CD4-positive, alpha-beta memory T cell (primary cell): ENCODE results near the gene CD48. TPM values are rescaled to one million over a fixed set of nuclear protein-coding genes. Genes with fewer than 3 reads are reported as not detected.
A peak's percentile ranks its signal among the peaks of the same experiment; 100 is the strongest.

Source experiments
- CTCF ChIA-PET: fragments of 350-600 bp; sonication (Branson Sonifier 250); formaldehyde crosslinking; loops from one replicate; lab custom pipeline; 2021; ENCODE audit warnings: inconsistent platforms; ENCODE audit not compliant: partially characterized antibody; lab: Charles Lee
- POLR2A ChIA-PET: fragments of 350-600 bp; sonication (Branson Sonifier 250); formaldehyde crosslinking; loops from one replicate; lab custom pipeline; 2021; ENCODE audit not compliant: partially characterized antibody; lab: Charles Lee
- DNase-seq, 5 donors: peaks; one replicate each; pipeline versions ENCODE4 v3.0.0 to v3.0.0-alpha.2; 2020 to 2022; ENCODE audit warnings: mixed read lengths in 1 of 5
- H3K27ac ChIP-seq: one replicate; pipeline ENCODE4 v1.7.0; 2013; ENCODE audit warnings: low read depth, low read length
- H3K27me3 ChIP-seq: 2 replicates; pipeline ENCODE4 v1.7.0; 2013; ENCODE audit warnings: mild to moderate bottlenecking, low read length, moderate library complexity; ENCODE audit not compliant: insufficient read depth
- H3K36me3 ChIP-seq: 2 replicates; pipeline ENCODE4 v1.7.0; 2013; ENCODE audit warnings: mild to moderate bottlenecking, low read length, moderate library complexity; ENCODE audit not compliant: insufficient read depth
- H3K4me1 ChIP-seq: 2 replicates; pipeline ENCODE4 v1.7.0; 2013; ENCODE audit warnings: mild to moderate bottlenecking, low read length, moderate library complexity; ENCODE audit not compliant: insufficient read depth
- H3K4me3 ChIP-seq, 2 donors: one replicate each; pipeline ENCODE4 v1.7.0; 2013; ENCODE audit warnings: low read length in 2 of 2, mild to moderate bottlenecking in 1 of 2
- H3K9me3 ChIP-seq, 2 donors: one replicate each; pipeline ENCODE4 v1.7.0; 2013; ENCODE audit warnings: low read length in 2 of 2, control low read depth in 1 of 2; ENCODE audit not compliant: control insufficient read depth in 1 of 2
- H3K27ac Mint-ChIP-seq, 7 donors: one replicate each; pipeline ENCODE4 v1.8.0; 2020 to 2021; ENCODE audit warnings: mixed read lengths in 7 of 7, mild to moderate bottlenecking in 6 of 7, inconsistent platforms in 3 of 7, moderate library complexity in 3 of 7
- H3K27me3 Mint-ChIP-seq, 2 donors: one replicate each; pipeline ENCODE4 v1.8.0; 2020 to 2021; ENCODE audit warnings: mixed read lengths in 2 of 2
- H3K36me3 Mint-ChIP-seq, 2 donors: one replicate each; pipeline ENCODE4 v1.8.0; 2020 to 2021; ENCODE audit warnings: mixed read lengths in 2 of 2, inconsistent platforms in 1 of 2, mild to moderate bottlenecking in 1 of 2
- H3K4me1 Mint-ChIP-seq, 4 donors: one replicate each; pipeline ENCODE4 v1.8.0; 2020 to 2021; ENCODE audit warnings: mixed read lengths in 4 of 4, mild to moderate bottlenecking in 1 of 4
- H3K4me3 Mint-ChIP-seq, 8 donors: one replicate each; pipeline ENCODE4 v1.8.0; 2020 to 2021; ENCODE audit warnings: mixed read lengths in 8 of 8, mild to moderate bottlenecking in 7 of 8, moderate library complexity in 6 of 8, inconsistent platforms in 3 of 8
- H3K9me3 Mint-ChIP-seq, 8 donors: one replicate each; pipeline ENCODE4 v1.8.0; 2020 to 2021; ENCODE audit warnings: mixed read lengths in 8 of 8, mild to moderate bottlenecking in 5 of 8, inconsistent platforms in 3 of 8, moderate library complexity in 1 of 8
- intact Hi-C: fragments of 100-400 bp; cut with micrococcal nuclease; formaldehyde crosslinking; loops from one replicate; pipeline ENCODE4 v1.15.1; 2023
- polyA plus RNA-seq, 2 donors: library from polyadenylated mRNA; unstranded; fragments of 300-500 nt; fragmentation: Illumina TruSeq; gene quantifications; one replicate each; pipeline ENCODE4 v1.2.3, GENCODE V29; 2021
- total RNA-seq, 2 experiments: library from RNA; stranded (reverse); gene quantifications; one replicate each; pipeline ENCODE4 v1.2.3, GENCODE V29; 2021

Gene CD48
- total and polyA plus RNA-seq, 4 experiments from 2014 or later = 228 to 329 (median 273) TPM

GRCh38 chr1:160631983-160632625 lies 79.5 kb downstream of the CD48 start:
- H3K4me3 ChIP-seq = no peak overlapping the region
- no peaks in the 10 kb centered on the region for H3K9me3 ChIP-seq
- ChIA-PET CTCF (interaction anchor here (0.7 to 5.6 kb wide), 10 partner anchors 9 to 84 kb away, joined by 3 to 44 read pairs (median 4); no protein-coding TSS in a partner anchor), POLR2A (interaction anchor here (0.9 to 10.1 kb wide), 12 partner anchors 7 to 414 kb away, joined by 4 to 135 read pairs (median 7); partner anchors contain the start of genes SLAMF1 and USF1)
- Mint-ChIP-seq H3K9me3 (peaks cover 0 to 2% (median 0%) of the 10 kb centered on the region in 8 donors), H3K36me3 (peaks cover 71 to 85% of the 10 kb centered on the region in 2 donors), H3K27me3 (no peaks in the 10 kb centered on the region), H3K4me3 (peak overlapping the region; percentile 17 to 91 (median 72)), H3K27ac (peak overlapping the region; percentile 87 to 100 (median 99)), H3K4me1 (peaks cover 75 to 99% (median 89%) of the 10 kb centered on the region in 4 donors)
- intact Hi-C loops = no loop called here
- no peaks in the 10 kb centered on the region for H3K27me3 ChIP-seq
- peaks cover 49% of the 10 kb centered on the region for H3K36me3 ChIP-seq
- no peak for DNase-seq
- H3K27ac ChIP-seq = peak overlapping the region; percentile 93
- H3K4me1 ChIP-seq = peaks cover 98% of the 10 kb centered on the region

- intact Hi-C loops = no loop called here
- DNase-seq = no peak
- Histone ChIP-seq H3K27ac (peak overlapping the region; percentile 93), H3K9me3 (no peaks in the 10 kb centered on the region), H3K27me3 (no peaks in the 10 kb centered on the region), H3K36me3 (peaks cover 36% of the 10 kb centered on the region), H3K4me3 (no peak overlapping the region), H3K4me1 (peaks cover 98% of the 10 kb centered on the region)
- ChIA-PET CTCF (interaction anchor here (1.2 to 5.6 kb wide), 8 partner anchors 11 to 49 kb away, joined by 3 to 44 read pairs (median 20); partner anchors contain the start of gene SLAMF1), POLR2A (interaction anchor here (0.9 to 10.1 kb wide), 16 partner anchors 8 to 415 kb away, joined by 3 to 135 read pairs (median 6); partner anchors contain the start of genes SLAMF1 and USF1)
- H3K4me1 Mint-ChIP-seq = peaks cover 76 to 99% (median 89%) of the 10 kb centered on the region in 4 donors
- H3K36me3 Mint-ChIP-seq = peaks cover 63 to 82% of the 10 kb centered on the region in 2 donors
- peaks cover 0 to 4% (median 0%) of the 10 kb centered on the region in 8 donors for H3K9me3 Mint-ChIP-seq
- peak overlapping the region; percentile 87 to 100 (median 99) for H3K27ac Mint-ChIP-seq
- H3K27me3 Mint-ChIP-seq = no peaks in the 10 kb centered on the region
- peak overlapping the region; percentile 27 to 91 (median 83) for H3K4me3 Mint-ChIP-seq
Observed at GRCh38 chr1:160630523-160631451, 80.8 kb downstream of the CD48 start.

GRCh38 chr1:160629286-160630210 lies 82.1 kb downstream of the CD48 start:
- peak overlapping the region; percentile 87 to 100 (median 99) for H3K27ac Mint-ChIP-seq
- POLR2A ChIA-PET = interaction anchor here (0.8 to 10.1 kb wide), 27 partner anchors 10 to 409 kb away, joined by 3 to 135 read pairs (median 5); partner anchors contain the start of genes CD48, LY9, SLAMF1 and TSTD1
- Histone ChIP-seq H3K9me3 (no peaks in the 10 kb centered on the region), H3K4me1 (peaks cover 98% of the 10 kb centered on the region), H3K27me3 (no peaks in the 10 kb centered on the region), H3K27ac (peak overlapping the region; percentile 93), H3K4me3 (peak overlapping the region; percentile 18 to 36), H3K36me3 (peaks cover 26% of the 10 kb centered on the region)
- H3K4me1 Mint-ChIP-seq = peaks cover 82 to 100% (median 93%) of the 10 kb centered on the region in 4 donors
- H3K4me3 Mint-ChIP-seq = peak overlapping the region; percentile 80 to 91 (median 84)
- peak; percentile 88 to 94 (median 91) for DNase-seq
- CTCF ChIA-PET = interaction anchor here (0.7 to 5.6 kb wide), 14 partner anchors 11 to 201 kb away, joined by 3 to 57 read pairs (median 6); partner anchors contain the start of gene SLAMF1
- intact Hi-C loops = loop anchor here (1.0 to 2.0 kb wide), 5 partner anchors 9 to 46 kb away; partner anchors contain the start of gene SLAMF1
- peaks cover 62 to 85% of the 10 kb centered on the region in 2 donors for H3K36me3 Mint-ChIP-seq
- H3K9me3 Mint-ChIP-seq = peaks cover 0 to 4% (median 0%) of the 10 kb centered on the region in 8 donors
- no peaks in the 10 kb centered on the region for H3K27me3 Mint-ChIP-seq

GRCh38 chr1:160628799-160629263 lies 82.8 kb downstream of the CD48 start:
- H3K27me3 ChIP-seq = no peaks in the 10 kb centered on the region
- peaks cover 98% of the 10 kb centered on the region for H3K4me1 ChIP-seq
- H3K9me3 Mint-ChIP-seq = peaks cover 0 to 4% (median 0%) of the 10 kb centered on the region in 8 donors
- peak in 3 of 5 donors; percentile 54 to 75 (median 65) for DNase-seq
- peak overlapping the region; percentile 80 to 91 (median 84) for H3K4me3 Mint-ChIP-seq
- no peaks in the 10 kb centered on the region for H3K9me3 ChIP-seq
- peaks cover 18% of the 10 kb centered on the region for H3K36me3 ChIP-seq
- peak overlapping the region; percentile 93 for H3K27ac ChIP-seq
- peaks cover 81 to 100% (median 92%) of the 10 kb centered on the region in 4 donors for H3K4me1 Mint-ChIP-seq
- intact Hi-C loops = loop anchor here (1.0 to 2.0 kb wide), 5 partner anchors 9 to 46 kb away; partner anchors contain the start of gene SLAMF1
- H3K4me3 ChIP-seq = peak overlapping the region; percentile 18 to 30
- peak overlapping the region; percentile 87 to 100 (median 99) for H3K27ac Mint-ChIP-seq
- CTCF ChIA-PET = interaction anchor here (1.1 to 5.6 kb wide), 13 partner anchors 10 to 200 kb away, joined by 3 to 57 read pairs (median 6); partner anchors contain the start of gene SLAMF1
- POLR2A ChIA-PET = interaction anchor here (0.6 to 10.1 kb wide), 27 partner anchors 10 to 410 kb away, joined by 3 to 135 read pairs (median 5); partner anchors contain the start of genes LY9, SLAMF1, SLAMF6 and TSTD1
- H3K27me3 Mint-ChIP-seq = no peaks in the 10 kb centered on the region
- peaks cover 60 to 82% of the 10 kb centered on the region in 2 donors for H3K36me3 Mint-ChIP-seq

Other genes with a start within 250 kb of the CD48 start
- gene SLAMF6, start 188.6 kb downstream of the CD48 start, total RNA-seq = 10 to 100 TPM; 56.4 to 59.1 TPM
- gene SLAMF6, start 188.6 kb downstream of the CD48 start, polyA plus RNA-seq = 100 to 1,000 TPM in 1 of 2 donors, 10 to 100 TPM in 1; 96.8 to 105 TPM
- 10 to 100 TPM; 97.5 to 98.9 TPM for gene CD84, start 132.3 kb downstream of the CD48 start, total RNA-seq
- 10 to 100 TPM; 15.9 to 33.6 TPM for gene CD84, start 132.3 kb downstream of the CD48 start, polyA plus RNA-seq
- gene SLAMF1, start 64.8 kb downstream of the CD48 start, total RNA-seq = 10 to 100 TPM; 59.8 to 59.9 TPM
- gene SLAMF1, start 64.8 kb downstream of the CD48 start, polyA plus RNA-seq = 10 to 100 TPM; 21.4 to 62.5 TPM
- 1 to 10 TPM; 8.1 to 8.2 TPM for gene SLAMF7, start 27.4 kb upstream of the CD48 start, total RNA-seq
- gene SLAMF7, start 27.4 kb upstream of the CD48 start, polyA plus RNA-seq = 1 to 10 TPM; 2.8 TPM
- gene LY9, start 84.4 kb upstream of the CD48 start, total RNA-seq = 100 to 1,000 TPM; 131 to 136 TPM
- gene LY9, start 84.4 kb upstream of the CD48 start, polyA plus RNA-seq = 100 to 1,000 TPM; 163 to 211 TPM
- not detected for gene CD244, start 151.1 kb upstream of the CD48 start, total RNA-seq
- under 1 TPM; 0.93 to 0.95 TPM for gene CD244, start 151.1 kb upstream of the CD48 start, polyA plus RNA-seq
- not detected for gene ITLN1, start 173.4 kb upstream of the CD48 start, total RNA-seq
- not detected for gene ITLN1, start 173.4 kb upstream of the CD48 start, polyA plus RNA-seq
- gene ITLN2, start 243.0 kb upstream of the CD48 start, total RNA-seq = not detected
- not detected for gene ITLN2, start 243.0 kb upstream of the CD48 start, polyA plus RNA-seq